Activated effector memory CD4-positive, alpha-beta T cell treated with anti-CD3 and anti-CD28 coated beads, Interleukin-2, amount 50 U/mL, for 16 hours (primary cell): ENCODE data around the gene KCTD12.

Experiments used
- DNase-seq: peaks from one replicate; pipeline ENCODE4 v3.0.0-alpha.2; 2020

Gene KCTD12

GRCh38 chr13:76853481-76853880, 32.7 kb downstream of the KCTD12 start:
- DNase-seq, result no peak

- DNase-seq, result no peak
These were observed 33.2 kb downstream of the KCTD12 start for GRCh38 chr13:76852986-76853385.

GRCh38 chr13:76851961-76852360, 34.2 kb downstream of the KCTD12 start:
- no peak for DNase-seq

- DNase-seq, result no peak
These were observed 36.7 kb downstream of the KCTD12 start for GRCh38 chr13:76849493-76849892.

- DNase-seq, result no peak
These were observed 37.6 kb downstream of the KCTD12 start for GRCh38 chr13:76848596-76848995.

GRCh38 chr13:76846363-76846762, 39.8 kb downstream of the KCTD12 start:
- DNase-seq, result no peak

- no peak for DNase-seq
These were observed 40.3 kb downstream of the KCTD12 start for GRCh38 chr13:76845865-76846264.

- no peak for DNase-seq
These were observed 40.8 kb downstream of the KCTD12 start for GRCh38 chr13:76845367-76845766.

- no peak for DNase-seq
These were observed 48.4 kb downstream of the KCTD12 start for GRCh38 chr13:76837801-76838200.

- DNase-seq, result no peak
These were observed 49.9 kb downstream of the KCTD12 start for GRCh38 chr13:76836311-76836710.

- DNase-seq, result no peak
These were observed 52.7 kb downstream of the KCTD12 start for GRCh38 chr13:76833441-76833954.

- no peak for DNase-seq
These were observed 53.8 kb downstream of the KCTD12 start for GRCh38 chr13:76832258-76832988.

GRCh38 chr13:76830805-76831204, 55.4 kb downstream of the KCTD12 start:
- DNase-seq, result no peak
